CD8-positive, alpha-beta memory T cell (primary cell): ENCODE measurements around the gene CADPS. TPM values are rescaled to one million over a fixed set of nuclear protein-coding genes. Genes with fewer than 3 reads are reported as not detected.

Source experiments
- CTCF ChIA-PET: fragments of 350-600 bp; sonication (Branson Sonifier 250); formaldehyde crosslinking; loops from one replicate; lab custom pipeline; 2021; ENCODE audit warnings: antibody characterized with exemption; lab: Charles Lee
- POLR2A ChIA-PET: fragments of 350-600 bp; sonication (Branson Sonifier 250); formaldehyde crosslinking; loops from one replicate; lab custom pipeline; 2021; ENCODE audit warnings: antibody characterized with exemption; lab: Charles Lee
- DNase-seq, 5 donors: peaks; one replicate each; pipeline versions ENCODE4 v3.0.0 to v3.0.0-alpha.2; 2020 to 2022; ENCODE audit warnings: mixed read lengths in 1 of 5
- H3K27ac ChIP-seq: one replicate; pipeline ENCODE4 v1.7.0; 2013; ENCODE audit warnings: low read depth, mild to moderate bottlenecking, low read length, moderate library complexity
- H3K27me3 ChIP-seq: 2 replicates; pipeline ENCODE4 v1.7.0; 2013; ENCODE audit warnings: low read length, mild to moderate bottlenecking; ENCODE audit not compliant: insufficient read depth, poor library complexity, severe bottlenecking
- H3K36me3 ChIP-seq: 2 replicates; pipeline ENCODE4 v1.7.0; 2013; ENCODE audit warnings: mild to moderate bottlenecking, low read length, moderate library complexity; ENCODE audit not compliant: insufficient read depth
- H3K4me1 ChIP-seq: 2 replicates; pipeline ENCODE4 v1.7.0; 2013; ENCODE audit warnings: mild to moderate bottlenecking, low read length, moderate library complexity; ENCODE audit not compliant: insufficient read depth
- H3K4me3 ChIP-seq: 2 replicates; pipeline ENCODE4 v1.7.0; 2013; ENCODE audit warnings: mild to moderate bottlenecking, low read length
- H3K9me3 ChIP-seq: 2 replicates; pipeline ENCODE4 v1.7.0; 2013; ENCODE audit warnings: mild to moderate bottlenecking, low read length
- H3K27ac Mint-ChIP-seq, 8 donors: one replicate each; pipeline ENCODE4 v1.8.0; 2020 to 2021; ENCODE audit warnings: mixed read lengths in 8 of 8, mild to moderate bottlenecking in 6 of 8, inconsistent platforms in 3 of 8, moderate library complexity in 3 of 8
- H3K27me3 Mint-ChIP-seq, 2 donors: one replicate each; pipeline ENCODE4 v1.8.0; 2020 to 2021; ENCODE audit warnings: mixed read lengths in 2 of 2, mild to moderate bottlenecking in 1 of 2, moderate library complexity in 1 of 2
- H3K36me3 Mint-ChIP-seq, 3 donors: one replicate each; pipeline ENCODE4 v1.8.0; 2020 to 2021; ENCODE audit warnings: mixed read lengths in 3 of 3, inconsistent platforms in 1 of 3, mild to moderate bottlenecking in 1 of 3
- H3K4me1 Mint-ChIP-seq, 3 donors: one replicate each; pipeline ENCODE4 v1.8.0; 2020 to 2021; ENCODE audit warnings: mixed read lengths in 3 of 3, inconsistent platforms in 1 of 3, mild to moderate bottlenecking in 1 of 3
- H3K4me3 Mint-ChIP-seq, 7 donors: one replicate each; pipeline ENCODE4 v1.8.0; 2020 to 2021; ENCODE audit warnings: mixed read lengths in 7 of 7, mild to moderate bottlenecking in 6 of 7, moderate library complexity in 4 of 7, inconsistent platforms in 2 of 7
- H3K9me3 Mint-ChIP-seq, 5 donors: one replicate each; pipeline ENCODE4 v1.8.0; 2020 to 2022; ENCODE audit warnings: mixed read lengths in 5 of 5, mild to moderate bottlenecking in 3 of 5, moderate library complexity in 2 of 5, inconsistent platforms in 1 of 5
- polyA plus RNA-seq: library from polyadenylated mRNA; unstranded; fragments of 300-500 nt; fragmentation: Illumina TruSeq; gene quantifications from one replicate; pipeline ENCODE4 v1.2.3, GENCODE V29; 2021
- total RNA-seq, 2 experiments: library from RNA; stranded (reverse); gene quantifications; one replicate each; pipeline ENCODE4 v1.2.3, GENCODE V29; 2021

CADPS gene
- total and polyA plus RNA-seq, 3 experiments from 2014 or later: not detected

GRCh38 chr3:62815981-62816380, 59.2 kb downstream of the CADPS start:
- no peak for DNase-seq
- Mint-ChIP-seq H3K9me3 (peaks cover under 1 to 6% (median 2%) of the 10 kb centered on the region in 5 donors), H3K36me3 (no peaks in the 10 kb centered on the region), H3K4me1 (peaks cover 3 to 30% (median 9%) of the 10 kb centered on the region in 3 donors), H3K27me3 (no peaks in the 10 kb centered on the region), H3K4me3 (no peak overlapping the region), H3K27ac (no peak overlapping the region)
- CTCF ChIA-PET: no interaction called here
- no peaks in the 10 kb centered on the region for H3K9me3 ChIP-seq
- no peak overlapping the region for H3K27ac ChIP-seq
- no peaks in the 10 kb centered on the region for H3K36me3 ChIP-seq
- POLR2A ChIA-PET: no interaction called here
- peaks cover 4% of the 10 kb centered on the region for H3K4me1 ChIP-seq
- H3K4me3 ChIP-seq: no peak overlapping the region
- H3K27me3 ChIP-seq: no peaks in the 10 kb centered on the region

- H3K27ac ChIP-seq: no peak overlapping the region
- Mint-ChIP-seq H3K4me1 (peaks cover 0 to 19% (median 2%) of the 10 kb centered on the region in 3 donors), H3K4me3 (no peak overlapping the region), H3K27me3 (no peaks in the 10 kb centered on the region), H3K36me3 (no peaks in the 10 kb centered on the region), H3K9me3 (peaks cover 0 to 9% (median 4%) of the 10 kb centered on the region in 5 donors), H3K27ac (no peak overlapping the region)
- ChIA-PET CTCF (no interaction called here), POLR2A (no interaction called here)
- H3K36me3 ChIP-seq: no peaks in the 10 kb centered on the region
- no peak for DNase-seq
- H3K9me3 ChIP-seq: no peaks in the 10 kb centered on the region
- no peaks in the 10 kb centered on the region for H3K27me3 ChIP-seq
- H3K4me3 ChIP-seq: no peak overlapping the region
- H3K4me1 ChIP-seq: peaks cover 4% of the 10 kb centered on the region
These were observed 62.6 kb downstream of the CADPS start for GRCh38 chr3:62812631-62813030.

DNA sequence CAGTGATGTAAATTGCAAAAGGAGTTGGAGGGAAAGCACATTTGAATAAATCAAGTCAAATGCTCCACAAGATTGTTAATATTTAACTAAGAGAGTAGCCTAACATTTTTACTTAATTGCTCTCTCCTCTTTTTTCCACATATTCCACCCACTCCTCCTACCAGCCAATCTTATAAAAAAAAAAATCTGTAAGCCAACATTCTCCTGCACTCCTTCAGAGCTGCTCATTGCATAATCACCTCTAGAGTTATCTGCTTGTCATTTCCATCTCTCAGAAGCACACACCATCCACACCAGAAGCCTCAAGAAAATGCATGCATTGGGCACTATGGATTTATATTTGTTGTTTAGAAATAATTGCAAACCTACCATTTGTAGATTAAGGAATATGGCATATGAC, 64.1 kb downstream of the CADPS start:
- Histone ChIP-seq H3K27ac (no peak overlapping the region), H3K9me3 (no peaks in the 10 kb centered on the region), H3K36me3 (no peaks in the 10 kb centered on the region), H3K4me3 (no peak overlapping the region), H3K4me1 (no peaks in the 10 kb centered on the region), H3K27me3 (no peaks in the 10 kb centered on the region)
- no peak for DNase-seq
- no peak overlapping the region for H3K27ac Mint-ChIP-seq
- H3K27me3 Mint-ChIP-seq: no peaks in the 10 kb centered on the region
- ChIA-PET POLR2A (interaction anchor here (0.5 kb wide), 1 partner anchor 8 kb away, joined by 7 read pairs; no protein-coding TSS in a partner anchor), CTCF (no interaction called here)
- H3K9me3 Mint-ChIP-seq: peaks cover 0 to 6% (median 4%) of the 10 kb centered on the region in 5 donors
- H3K4me3 Mint-ChIP-seq: no peak overlapping the region
- H3K36me3 Mint-ChIP-seq: no peaks in the 10 kb centered on the region
- peaks cover 0 to 6% (median 0%) of the 10 kb centered on the region in 3 donors for H3K4me1 Mint-ChIP-seq

DNA sequence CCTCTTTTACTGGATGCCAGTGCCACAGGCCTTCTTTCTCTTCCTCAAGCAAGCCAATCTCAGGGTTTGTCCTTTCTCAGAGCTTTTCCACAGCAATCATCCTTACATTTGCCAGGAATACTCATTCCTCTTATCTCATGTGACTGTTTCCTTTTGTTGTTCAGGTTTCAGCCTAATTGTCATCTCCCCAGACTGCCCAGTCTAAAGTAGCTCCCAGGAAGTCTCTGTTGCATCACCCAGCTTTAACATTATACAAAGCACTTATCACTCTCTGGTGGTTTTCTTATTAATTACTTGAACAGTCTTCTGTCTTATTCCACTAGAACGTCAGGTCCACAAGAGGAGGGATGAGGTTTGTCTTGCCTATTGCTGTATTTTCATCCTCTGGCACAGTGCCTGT, 65.8 kb downstream of the CADPS start:
- no peaks in the 10 kb centered on the region for H3K36me3 Mint-ChIP-seq
- H3K4me1 Mint-ChIP-seq: no peaks in the 10 kb centered on the region
- no peak overlapping the region for H3K27ac ChIP-seq
- no peaks in the 10 kb centered on the region for H3K27me3 ChIP-seq
- peaks cover 0 to 8% (median under 1%) of the 10 kb centered on the region in 5 donors for H3K9me3 Mint-ChIP-seq
- no peak overlapping the region for H3K4me3 ChIP-seq
- no peak overlapping the region for H3K27ac Mint-ChIP-seq
- H3K9me3 ChIP-seq: no peaks in the 10 kb centered on the region
- DNase-seq: no peak
- H3K27me3 Mint-ChIP-seq: no peaks in the 10 kb centered on the region
- no peak overlapping the region for H3K4me3 Mint-ChIP-seq
- H3K36me3 ChIP-seq: no peaks in the 10 kb centered on the region
- POLR2A ChIA-PET: no interaction called here
- CTCF ChIA-PET: no interaction called here
- H3K4me1 ChIP-seq: no peaks in the 10 kb centered on the region

DNA sequence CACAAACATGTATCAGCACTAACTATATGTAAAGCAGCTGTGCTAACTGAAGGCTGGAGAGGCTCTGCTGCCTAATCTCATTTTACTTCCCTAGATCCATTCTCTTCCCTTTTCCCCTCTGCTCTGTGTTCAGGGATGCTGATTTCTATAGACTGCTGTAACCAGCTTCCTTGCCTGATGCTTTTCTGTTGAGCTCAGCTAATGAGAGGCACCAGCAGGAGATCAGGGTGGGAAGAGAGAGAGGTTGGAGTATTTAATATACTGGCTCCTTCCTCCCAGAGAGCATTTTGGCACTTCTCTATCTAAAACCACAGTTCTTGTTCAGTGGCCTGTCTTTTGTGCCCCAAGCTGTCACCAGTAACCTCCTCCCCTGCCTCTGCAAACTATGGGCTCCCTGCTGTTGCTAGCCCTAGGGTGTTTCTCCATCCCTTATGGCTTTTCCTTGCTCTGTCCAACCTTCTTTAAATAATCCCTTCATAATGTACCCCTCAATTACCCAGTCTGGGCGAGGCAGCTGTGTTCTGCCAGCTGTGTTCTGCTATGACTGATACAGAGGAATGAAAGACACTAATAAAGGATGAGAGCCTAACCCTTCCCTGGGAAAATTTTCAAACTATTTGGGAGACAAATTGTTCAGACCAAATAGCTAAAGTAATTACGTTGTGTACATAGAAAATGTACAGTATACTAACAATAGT, 69.5 kb downstream of the CADPS start:
- no peak overlapping the region for H3K27ac Mint-ChIP-seq

GRCh38 chr3:62805106-62805505, 70.1 kb downstream of the CADPS start:
- no peaks in the 10 kb centered on the region for H3K27me3 ChIP-seq
- no peaks in the 10 kb centered on the region for H3K36me3 Mint-ChIP-seq
- DNase-seq: no peak
- H3K4me3 ChIP-seq: no peak overlapping the region
- H3K27me3 Mint-ChIP-seq: no peaks in the 10 kb centered on the region
- CTCF ChIA-PET: no interaction called here
- no peak overlapping the region for H3K4me3 Mint-ChIP-seq
- H3K27ac ChIP-seq: no peak overlapping the region
- H3K4me1 Mint-ChIP-seq: no peaks in the 10 kb centered on the region
- no peak overlapping the region for H3K27ac Mint-ChIP-seq
- no peaks in the 10 kb centered on the region for H3K4me1 ChIP-seq
- POLR2A ChIA-PET: no interaction called here
- H3K9me3 ChIP-seq: no peaks in the 10 kb centered on the region
- no peaks in the 10 kb centered on the region for H3K36me3 ChIP-seq
- H3K9me3 Mint-ChIP-seq: peaks cover 0 to 10% (median 0%) of the 10 kb centered on the region in 5 donors

More for the DNA sequence above, 69.5 kb downstream of the CADPS start:
- Histone ChIP-seq H3K27ac (no peak overlapping the region), H3K36me3 (no peaks in the 10 kb centered on the region), H3K9me3 (no peaks in the 10 kb centered on the region), H3K4me1 (no peaks in the 10 kb centered on the region), H3K27me3 (no peaks in the 10 kb centered on the region), H3K4me3 (no peak overlapping the region)
- H3K36me3 Mint-ChIP-seq: no peaks in the 10 kb centered on the region
- POLR2A ChIA-PET: no interaction called here
- DNase-seq: no peak
- no peaks in the 10 kb centered on the region for H3K4me1 Mint-ChIP-seq
- H3K27me3 Mint-ChIP-seq: no peaks in the 10 kb centered on the region
- peaks cover 0 to 10% (median 0%) of the 10 kb centered on the region in 5 donors for H3K9me3 Mint-ChIP-seq
- no peak overlapping the region for H3K4me3 Mint-ChIP-seq
- CTCF ChIA-PET: no interaction called here

DNA sequence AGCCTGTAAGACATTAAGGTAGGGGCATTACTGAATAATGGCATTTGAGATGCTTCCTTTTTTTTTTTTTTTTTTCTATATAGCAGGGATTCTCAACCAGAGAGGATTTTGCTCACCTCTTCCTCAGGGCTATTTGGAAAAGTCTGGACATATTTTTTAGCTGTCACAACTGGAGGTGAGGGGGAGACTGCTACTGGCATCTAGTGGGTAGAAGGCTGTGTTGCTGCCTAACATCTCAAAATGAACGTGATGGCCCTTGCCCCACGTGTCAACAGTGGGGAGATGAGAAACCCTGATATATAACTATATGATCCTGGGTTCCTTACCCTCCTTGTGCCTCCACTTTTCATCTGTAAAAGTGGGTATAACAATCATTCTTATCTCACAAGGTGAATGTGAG, 71.9 kb downstream of the CADPS start:
- Histone ChIP-seq H3K9me3 (no peaks in the 10 kb centered on the region), H3K36me3 (no peaks in the 10 kb centered on the region), H3K4me1 (no peaks in the 10 kb centered on the region), H3K27ac (no peak overlapping the region), H3K27me3 (no peaks in the 10 kb centered on the region), H3K4me3 (no peak overlapping the region)
- Mint-ChIP-seq H3K36me3 (no peaks in the 10 kb centered on the region), H3K27me3 (no peaks in the 10 kb centered on the region), H3K4me3 (no peak overlapping the region), H3K27ac (no peak overlapping the region), H3K9me3 (peaks cover 0 to 7% (median 3%) of the 10 kb centered on the region in 5 donors), H3K4me1 (no peaks in the 10 kb centered on the region)
- DNase-seq: no peak
- ChIA-PET POLR2A (interaction anchor here (0.7 kb wide), 1 partner anchor 8 kb away, joined by 7 read pairs; no protein-coding TSS in a partner anchor), CTCF (no interaction called here)

DNA sequence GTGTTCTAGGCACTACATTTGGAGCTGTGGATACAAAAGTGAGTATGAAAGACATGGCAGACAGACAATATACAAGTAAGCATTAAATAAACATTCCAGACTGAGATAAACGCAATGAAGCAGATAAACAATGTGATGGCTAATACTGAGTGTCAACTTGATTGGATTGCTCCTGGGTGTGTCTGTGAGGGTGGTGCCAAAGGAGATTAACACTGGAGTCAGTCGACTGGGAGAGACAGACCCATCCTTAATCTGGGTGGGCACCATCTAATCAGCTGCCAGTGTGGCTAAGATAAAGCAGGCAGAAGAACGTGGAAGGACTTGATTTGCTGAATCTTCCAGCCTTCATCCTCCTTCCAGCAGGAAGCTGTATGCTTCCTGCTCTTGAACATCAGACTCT, 77.2 kb downstream of the CADPS start:
- H3K36me3 ChIP-seq: no peaks in the 10 kb centered on the region
- H3K4me1 Mint-ChIP-seq: no peaks in the 10 kb centered on the region
- DNase-seq: no peak
- H3K27ac Mint-ChIP-seq: no peak overlapping the region
- H3K9me3 ChIP-seq: no peaks in the 10 kb centered on the region
- no peaks in the 10 kb centered on the region for H3K27me3 ChIP-seq
- no peaks in the 10 kb centered on the region for H3K27me3 Mint-ChIP-seq
- CTCF ChIA-PET: no interaction called here
- H3K4me3 Mint-ChIP-seq: no peak overlapping the region
- peaks cover 0 to 9% (median 5%) of the 10 kb centered on the region in 5 donors for H3K9me3 Mint-ChIP-seq
- H3K36me3 Mint-ChIP-seq: no peaks in the 10 kb centered on the region
- no peaks in the 10 kb centered on the region for H3K4me1 ChIP-seq
- POLR2A ChIA-PET: no interaction called here
- no peak overlapping the region for H3K27ac ChIP-seq
- H3K4me3 ChIP-seq: no peak overlapping the region
